ENCODE data around the gene CALHM2. TPM values are rescaled to one million over a fixed set of nuclear protein-coding genes. Genes with fewer than 3 reads are reported as not detected.

CALHM2 gene
- total and polyA plus RNA-seq, 2 of the 4 experiments (the other 2 are of a cell fraction), result 2.5 to 7.9 TPM

DNA sequence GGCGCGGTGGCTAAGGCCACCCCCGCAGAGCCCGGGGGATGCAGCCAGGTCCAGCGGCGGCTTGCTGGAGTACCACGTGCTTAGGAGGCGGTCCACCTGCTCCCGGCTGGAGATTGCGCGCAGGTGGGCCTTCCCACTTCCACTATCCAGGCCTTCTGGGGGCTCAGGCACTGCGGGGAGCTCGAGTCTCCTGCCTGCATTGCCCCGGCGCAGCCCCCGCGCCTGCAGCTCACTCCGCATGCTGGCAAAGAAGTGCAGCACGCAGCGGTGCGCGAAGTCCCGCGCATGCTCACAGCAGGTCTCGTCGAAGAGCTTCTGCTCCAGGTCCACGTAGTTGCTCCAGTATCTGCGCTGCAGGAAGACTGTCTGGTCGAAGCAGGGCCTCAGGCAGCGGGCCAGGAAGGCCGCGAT is 21.1 kb upstream of the CALHM2 start:
- Histone ChIP-seq H3K18ac (ENCODE audit: low read depth, low read length) (no peak overlapping the region), H3K9me1 (ENCODE audit: insufficient read depth, low read length) (no peaks in the 10 kb centered on the region), H2BK20ac (ENCODE audit: low read depth, low read length) (no peak overlapping the region), H3K4ac (ENCODE audit: low read depth, low read length) (no peak overlapping the region), H3K56ac (ENCODE audit: extremely low read depth, insufficient read depth, low read length) (no peak overlapping the region), H2BK5ac (ENCODE audit: low read depth, low read length, poor library complexity, severe bottlenecking) (no peak overlapping the region), H4K8ac (ENCODE audit: low read depth in 2 of 2, low read length in 2 of 2) (no peak overlapping the region), H3K4me1 (ENCODE audit: control insufficient read depth, insufficient read depth, low read length) (peaks cover 3% of the 10 kb centered on the region), H4K20me1 (ENCODE audit: insufficient read depth, low read length) (no peaks in the 10 kb centered on the region), H3K4me3 (ENCODE audit: insufficient read depth, low read depth, low read length) (no peak overlapping the region), H3K4me2 (ENCODE audit: low read depth, low read length) (no peak overlapping the region), H3K9me3 (ENCODE audit: control insufficient read depth, insufficient read depth, low read length) (no peaks in the 10 kb centered on the region), H3K9ac (ENCODE audit: low read depth, low read length) (no peak overlapping the region), H2AFZ (replicated peaks; ENCODE audit: low read length, poor library complexity) (peak overlapping the region; percentile 61), H3K14ac (replicated peaks; ENCODE audit: low read depth, low read length) (no peak overlapping the region), H4K5ac (ENCODE audit: low read depth, low read length) (no peak overlapping the region), H2BK120ac (ENCODE audit: low read depth, low read length) (no peak overlapping the region), H3K36me3 (ENCODE audit: control insufficient read depth, insufficient read depth, low read length) (no peaks in the 10 kb centered on the region), H2BK15ac (ENCODE audit: low read depth, low read length) (no peak overlapping the region), H2AK5ac (ENCODE audit: low read depth, low read length) (no peak overlapping the region), H4K91ac (ENCODE audit: insufficient read depth, low read depth, low read length) (no peak overlapping the region), H3K23ac (ENCODE audit: low read depth, low read length) (no peak overlapping the region), H2AK9ac (replicated peaks; ENCODE audit: low read depth, low read length, poor library complexity) (no peak overlapping the region), H3K27me3 (ENCODE audit: control insufficient read depth, insufficient read depth, low read length) (peaks cover 36% of the 10 kb centered on the region), H3K27ac (ENCODE audit: insufficient read depth, low read length) (no peak overlapping the region), H3K79me1 (ENCODE audit: low read depth in 1 of 2, low read length in 2 of 2) (no peaks in the 10 kb centered on the region)
- ATAC-seq (ENCODE audit: low read depth), result no peak
- CTCF ChIA-PET, result no interaction called here
- WGBS, 2 experiments (ENCODE audit: extremely low coverage in 2 of 2, insufficient read length in 1 of 2), result 55% methylated on average over 21 of the region's 32 CpGs; no CpG with 5 or more reads in 1 of the 2 experiments
- dilution Hi-C loops (cut with HindIII; ENCODE audit: low sequenced_read_pairs, unreplicated experiment), result no loop called here
- DNase-seq, result no peak
- intact Hi-C loops (cut with micrococcal nuclease), result no loop called here
- POLR2A ChIA-PET (ENCODE audit: unreplicated experiment), result no interaction called here
- in situ Hi-C loops (cut with MboI; ENCODE audit: low sequenced_read_pairs), result no loop called here
- no peak for TF ChIP-seq POLR2A (IDR thresholded peaks at IDR 0.05; ENCODE audit: low read depth, low read length)
- no peak for TF ChIP-seq NFE2L2 (IDR thresholded peaks at IDR 0.05; ENCODE audit: low read depth, low read length)
- no peak for TF ChIP-seq MAFK (IDR thresholded peaks at IDR 0.05; ENCODE audit: low read depth, low read length)
- TF ChIP-seq, protein P1, sequence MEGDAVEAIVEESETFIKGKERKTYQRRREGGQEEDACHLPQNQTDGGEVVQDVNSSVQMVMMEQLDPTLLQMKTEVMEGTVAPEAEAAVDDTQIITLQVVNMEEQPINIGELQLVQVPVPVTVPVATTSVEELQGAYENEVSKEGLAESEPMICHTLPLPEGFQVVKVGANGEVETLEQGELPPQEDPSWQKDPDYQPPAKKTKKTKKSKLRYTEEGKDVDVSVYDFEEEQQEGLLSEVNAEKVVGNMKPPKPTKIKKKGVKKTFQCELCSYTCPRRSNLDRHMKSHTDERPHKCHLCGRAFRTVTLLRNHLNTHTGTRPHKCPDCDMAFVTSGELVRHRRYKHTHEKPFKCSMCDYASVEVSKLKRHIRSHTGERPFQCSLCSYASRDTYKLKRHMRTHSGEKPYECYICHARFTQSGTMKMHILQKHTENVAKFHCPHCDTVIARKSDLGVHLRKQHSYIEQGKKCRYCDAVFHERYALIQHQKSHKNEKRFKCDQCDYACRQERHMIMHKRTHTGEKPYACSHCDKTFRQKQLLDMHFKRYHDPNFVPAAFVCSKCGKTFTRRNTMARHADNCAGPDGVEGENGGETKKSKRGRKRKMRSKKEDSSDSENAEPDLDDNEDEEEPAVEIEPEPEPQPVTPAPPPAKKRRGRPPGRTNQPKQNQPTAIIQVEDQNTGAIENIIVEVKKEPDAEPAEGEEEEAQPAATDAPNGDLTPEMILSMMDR (conservative IDR thresholded peaks at IDR 0.05; ENCODE audit: low read depth, low read length), result no peak
- no peak for TF ChIP-seq CHD1 (IDR thresholded peaks at IDR 0.05; ENCODE audit: low read depth, low read length)
- no peak for TF ChIP-seq RAD21 (IDR thresholded peaks at IDR 0.05; ENCODE audit: low read length)
- TF ChIP-seq MAZ (IDR thresholded peaks at IDR 0.05; ENCODE audit: borderline replicate concordance, low read depth, low read length), result no peak
- no peak for TF ChIP-seq CEBPB (IDR thresholded peaks at IDR 0.05; ENCODE audit: low read depth, low read length)
- no peak for TF ChIP-seq FOS (IDR thresholded peaks at IDR 0.05; ENCODE audit: low read depth, low read length)
- no peak for TF ChIP-seq MXI1 (IDR thresholded peaks at IDR 0.05; ENCODE audit: borderline replicate concordance, low read depth, low read length)
- no peak for TF ChIP-seq SMC3 (IDR thresholded peaks at IDR 0.05; ENCODE audit: low read depth, low read length)
- no peak for TF ChIP-seq BHLHE40 (IDR thresholded peaks at IDR 0.05; ENCODE audit: low read depth, low read length)
- no TSS peak for BruUV-seq (replicated peaks)
